GM10266 (cell line): ENCODE results near the gene ACVRL1.

ENCODE experiments used
- DNase-seq: peaks from one replicate; pipeline ENCODE4 v3.0.0; 2012; ENCODE audit errors: extremely low spot score
- TF ChIP-seq, protein P1 (sequence below): IDR thresholded peaks from 2 replicates; pipeline ENCODE4 v1.5.1; 2012; ENCODE audit warnings: mild to moderate bottlenecking, low read depth; ENCODE audit not compliant: control insufficient read depth, insufficient read depth; ENCODE audit errors: missing control alignments

Gene ACVRL1

DNA sequence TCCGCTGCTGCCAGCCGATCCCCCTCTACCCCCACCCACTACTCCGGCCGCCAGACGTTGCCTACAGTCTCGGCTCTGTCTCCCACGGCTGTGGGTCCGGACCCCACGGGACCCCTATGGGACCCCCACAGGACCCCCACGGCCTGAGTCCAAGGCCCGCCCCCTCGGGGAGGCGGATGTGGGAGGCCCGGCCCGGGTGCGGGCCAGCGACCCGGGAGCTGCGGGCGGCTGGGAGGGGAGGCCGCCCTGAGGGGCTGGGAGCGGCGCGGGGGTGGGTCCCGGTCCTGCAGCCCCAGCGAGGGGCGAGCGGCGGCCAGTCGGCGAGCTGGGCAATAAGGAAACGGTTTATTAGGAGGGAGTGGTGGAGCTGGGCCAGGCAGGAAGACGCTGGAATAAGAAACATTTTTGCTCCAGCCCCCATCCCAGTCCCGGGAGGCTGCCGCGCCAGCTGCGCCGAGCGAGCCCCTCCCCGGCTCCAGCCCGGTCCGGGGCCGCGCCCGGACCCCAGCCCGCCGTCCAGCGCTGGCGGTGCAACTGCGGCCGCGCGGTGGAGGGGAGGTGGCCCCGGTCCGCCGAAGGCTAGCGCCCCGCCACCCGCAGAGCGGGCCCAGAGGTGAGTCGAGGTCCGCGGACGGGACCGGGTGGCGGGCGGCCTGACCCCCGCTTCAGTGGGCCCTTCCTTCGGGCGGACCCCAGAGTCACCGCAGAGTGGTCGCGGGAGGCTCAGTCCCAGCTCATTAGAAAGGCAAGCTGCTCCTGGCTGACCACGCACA lies at the start of gene ACVRL1:
Gene ACVRL1, plus strand, starts transcription at position 422 of the 773 bp plus-strand sequence. CDS start 4,971 bp downstream, outside the sequence.
- no peak for DNase-seq
- TF ChIP-seq, protein P1, sequence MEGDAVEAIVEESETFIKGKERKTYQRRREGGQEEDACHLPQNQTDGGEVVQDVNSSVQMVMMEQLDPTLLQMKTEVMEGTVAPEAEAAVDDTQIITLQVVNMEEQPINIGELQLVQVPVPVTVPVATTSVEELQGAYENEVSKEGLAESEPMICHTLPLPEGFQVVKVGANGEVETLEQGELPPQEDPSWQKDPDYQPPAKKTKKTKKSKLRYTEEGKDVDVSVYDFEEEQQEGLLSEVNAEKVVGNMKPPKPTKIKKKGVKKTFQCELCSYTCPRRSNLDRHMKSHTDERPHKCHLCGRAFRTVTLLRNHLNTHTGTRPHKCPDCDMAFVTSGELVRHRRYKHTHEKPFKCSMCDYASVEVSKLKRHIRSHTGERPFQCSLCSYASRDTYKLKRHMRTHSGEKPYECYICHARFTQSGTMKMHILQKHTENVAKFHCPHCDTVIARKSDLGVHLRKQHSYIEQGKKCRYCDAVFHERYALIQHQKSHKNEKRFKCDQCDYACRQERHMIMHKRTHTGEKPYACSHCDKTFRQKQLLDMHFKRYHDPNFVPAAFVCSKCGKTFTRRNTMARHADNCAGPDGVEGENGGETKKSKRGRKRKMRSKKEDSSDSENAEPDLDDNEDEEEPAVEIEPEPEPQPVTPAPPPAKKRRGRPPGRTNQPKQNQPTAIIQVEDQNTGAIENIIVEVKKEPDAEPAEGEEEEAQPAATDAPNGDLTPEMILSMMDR = no peak

DNA sequence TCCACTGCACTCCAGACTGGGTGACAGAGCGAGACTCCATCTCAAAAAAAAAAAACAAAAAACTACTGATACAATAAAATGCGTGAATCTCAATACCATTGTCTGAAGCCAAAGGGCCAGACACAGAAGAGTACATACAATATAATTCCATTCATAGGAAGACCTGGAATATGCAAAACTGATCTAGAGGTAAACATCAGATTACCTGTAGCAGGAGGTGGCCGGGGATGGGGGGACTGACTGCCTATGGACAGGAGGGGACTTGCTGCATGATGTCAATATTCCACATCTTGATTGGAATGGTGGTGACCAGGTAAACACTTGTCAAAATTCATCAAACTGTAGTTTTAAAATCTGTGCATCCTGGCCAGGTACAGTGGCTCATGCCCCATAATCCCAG lies 46.3 kb upstream of the ACVRL1 start:
- TF ChIP-seq, protein P1 = no peak
- no peak for DNase-seq

DNA sequence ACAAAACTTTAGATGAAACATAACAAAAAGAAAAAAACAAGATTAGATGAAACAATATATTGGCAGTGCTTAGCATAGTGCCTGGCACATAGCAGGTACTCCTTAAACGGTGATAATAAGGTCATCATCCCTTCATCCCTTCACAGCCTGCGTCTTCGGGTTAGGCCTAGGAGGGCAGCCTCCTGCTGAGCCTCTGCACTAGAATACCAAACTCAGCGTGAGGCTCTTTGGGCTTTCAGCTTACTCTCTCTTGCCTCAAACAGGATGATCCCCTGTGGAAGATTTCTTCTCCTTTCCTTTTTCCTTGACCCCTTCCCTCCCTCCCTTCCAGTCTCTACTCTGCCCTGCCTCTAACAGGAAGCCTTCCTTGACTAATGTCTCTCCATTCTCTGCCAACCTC lies 44.4 kb upstream of the ACVRL1 start:
- TF ChIP-seq, protein P1 = no peak
- no peak for DNase-seq

DNA sequence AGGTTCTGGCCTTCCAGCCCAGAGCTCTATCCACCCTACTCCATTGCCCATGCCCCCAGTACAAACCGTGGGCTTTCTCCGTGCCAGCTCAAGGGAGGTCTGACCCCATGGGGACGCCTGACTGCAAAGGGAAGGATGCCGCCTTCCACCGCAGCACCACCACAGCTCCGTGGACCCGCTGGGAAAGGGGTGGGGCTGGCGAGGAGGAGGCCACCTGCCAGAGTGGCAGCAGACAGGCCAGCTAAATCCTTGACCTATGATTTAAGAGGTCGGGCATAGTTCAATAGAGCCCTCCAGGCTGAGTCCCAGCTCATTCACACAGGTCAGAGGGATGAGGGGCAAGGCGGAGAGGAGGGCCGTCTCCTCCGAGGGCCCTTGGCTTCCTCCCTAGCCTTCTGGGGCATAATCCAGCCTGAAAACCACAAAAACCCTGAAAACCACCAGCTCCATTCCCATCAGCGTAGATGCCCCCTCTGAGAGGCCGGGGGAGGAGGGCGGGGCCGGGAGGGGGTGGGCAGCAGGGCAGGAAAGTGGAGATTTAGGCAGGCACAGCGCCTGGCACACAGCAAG lies 43.9 kb upstream of the ACVRL1 start:
- no peak for DNase-seq
- TF ChIP-seq, protein P1 = no peak

DNA sequence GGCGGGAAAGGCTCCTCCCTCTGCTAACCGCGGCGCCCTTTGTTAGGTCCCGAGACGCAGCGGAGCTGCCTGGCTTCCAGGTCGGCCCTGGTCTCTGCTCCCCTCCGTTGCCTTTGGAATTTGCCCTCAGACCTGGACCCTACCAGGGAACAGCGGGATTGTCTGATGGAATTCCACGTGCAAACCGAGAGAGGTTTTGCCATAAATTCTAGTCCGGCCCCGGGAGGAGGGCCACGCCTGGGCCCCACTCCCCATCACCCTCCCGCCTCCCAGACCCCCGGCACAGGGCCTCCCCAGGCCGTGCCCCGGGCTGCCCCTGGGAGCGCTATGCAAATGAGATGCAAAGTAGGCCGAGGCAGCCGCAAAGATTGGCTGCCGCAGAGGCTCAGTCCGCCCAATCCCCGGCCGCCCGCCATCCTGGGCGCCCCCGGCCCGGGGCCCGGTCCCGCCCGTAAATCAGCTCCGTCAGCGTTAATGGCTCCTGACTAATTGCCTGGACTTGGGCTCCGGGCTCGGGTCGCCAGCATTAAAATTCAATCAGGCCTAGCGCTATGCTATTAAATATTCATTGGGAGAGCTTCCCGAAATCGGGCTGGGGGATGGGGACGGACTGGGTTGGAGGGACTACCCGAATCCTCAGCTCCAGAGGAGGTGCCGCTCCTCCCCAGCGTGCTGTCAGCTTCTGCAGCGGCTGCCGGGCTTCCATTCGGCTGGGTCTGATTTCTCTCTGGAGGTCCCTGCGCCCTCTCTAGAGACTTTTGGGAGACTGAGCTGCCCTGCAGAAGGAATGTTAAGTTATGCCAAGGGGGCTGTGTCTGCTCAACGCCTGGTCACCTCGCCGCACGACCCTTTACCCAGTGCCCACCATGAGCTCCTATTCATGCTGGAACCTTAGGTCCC lies 43.1 kb upstream of the ACVRL1 start:
- no peak for DNase-seq
- TF ChIP-seq, protein P1 = no peak

DNA sequence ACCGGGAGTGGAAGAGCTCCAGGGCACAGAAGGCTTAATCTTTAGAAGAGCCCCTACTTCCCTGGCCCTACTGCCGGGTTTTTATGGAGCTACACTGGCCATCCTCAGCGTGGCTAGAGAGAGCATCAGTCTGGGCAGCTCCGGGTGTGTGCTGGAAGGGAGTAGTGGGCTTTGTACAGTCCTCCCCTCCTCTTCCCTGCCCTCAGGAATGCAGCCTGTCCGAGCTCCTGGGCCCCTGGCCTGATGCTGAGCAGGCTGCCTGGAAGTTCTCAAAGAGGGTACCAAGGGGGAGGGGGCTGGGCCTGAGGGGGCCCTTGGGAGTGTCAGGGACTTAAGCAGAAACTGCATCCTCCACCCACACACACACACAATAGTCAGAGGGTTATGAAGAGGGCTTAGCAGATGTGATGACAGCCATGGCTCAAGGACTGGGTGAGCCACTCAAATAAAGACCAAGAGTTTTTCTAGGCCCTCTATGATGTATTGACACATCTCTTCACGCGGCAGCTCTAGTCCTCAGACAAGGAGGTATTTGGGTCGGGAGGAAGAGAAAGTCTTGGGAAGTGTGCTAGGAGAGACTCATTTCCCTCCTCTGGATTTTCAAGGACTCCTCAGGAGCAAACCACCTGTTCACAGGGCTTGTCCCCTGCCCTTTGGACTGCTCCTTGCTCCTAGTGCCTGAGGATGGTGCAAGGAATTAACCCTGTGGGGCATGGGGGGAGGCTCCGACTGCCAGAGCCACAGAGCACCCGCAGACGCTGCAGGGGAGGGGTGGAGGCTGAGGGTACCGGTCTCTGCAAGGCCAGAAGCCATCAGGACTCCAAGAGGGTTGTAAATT lies 42.3 kb upstream of the ACVRL1 start:
- TF ChIP-seq, protein P1 = no peak
- DNase-seq = no peak
